Endothelial cell of hepatic sinusoid (primary cell): ENCODE data around the gene DCST1.

Source experiments
- in situ Hi-C: cut with HindIII; loops from 2 replicates; pipeline ENCODE4 v1.10.0; 2017; ENCODE audit warnings: low sequenced_read_pairs

DCST1 gene

GRCh38 chr1:155068599-155068998, 35.0 kb downstream of the DCST1 start:
- in situ Hi-C loops = no loop called here

GRCh38 chr1:155069551-155070157, 36.0 kb downstream of the DCST1 start:
- in situ Hi-C loops = no loop called here

GRCh38 chr1:155070158-155070621, 36.6 kb downstream of the DCST1 start:
- in situ Hi-C loops = no loop called here

GRCh38 chr1:155070721-155071569, 37.3 kb downstream of the DCST1 start:
- in situ Hi-C loops = no loop called here

GRCh38 chr1:155071701-155072100, 38.1 kb downstream of the DCST1 start:
- in situ Hi-C loops = no loop called here

- in situ Hi-C loops = no loop called here
Measured at GRCh38 chr1:155072531-155073289, 39.1 kb downstream of the DCST1 start.

- in situ Hi-C loops = no loop called here
Measured at GRCh38 chr1:155073377-155074242, 40.0 kb downstream of the DCST1 start.

- in situ Hi-C loops = no loop called here
Measured at GRCh38 chr1:155075535-155075934, 41.9 kb downstream of the DCST1 start.

GRCh38 chr1:155076371-155076770, 42.7 kb downstream of the DCST1 start:
- in situ Hi-C loops = no loop called here

- in situ Hi-C loops = no loop called here
Measured at GRCh38 chr1:155077346-155077745, 43.7 kb downstream of the DCST1 start.

- in situ Hi-C loops = no loop called here
Measured at GRCh38 chr1:155077758-155078445, 44.3 kb downstream of the DCST1 start.

- in situ Hi-C loops = no loop called here
Measured at GRCh38 chr1:155078469-155079209, 45.0 kb downstream of the DCST1 start, which contains the start of gene EFNA3. TSS of gene EFNA3 (plus strand) at chr1:155078837. CDS start at chr1:155078942, 105 bp downstream.

GRCh38 chr1:155079210-155079486, 45.5 kb downstream of the DCST1 start:
- in situ Hi-C loops = no loop called here

- in situ Hi-C loops = no loop called here
Measured at GRCh38 chr1:155079487-155080311, 46.1 kb downstream of the DCST1 start.

GRCh38 chr1:155080312-155081228, 46.9 kb downstream of the DCST1 start:
- in situ Hi-C loops = no loop called here

- in situ Hi-C loops = no loop called here
Measured at GRCh38 chr1:155081472-155082300, 48.1 kb downstream of the DCST1 start.
